GM15510 (cell line): Measurements from ENCODE around the gene FLT1.

Experiments
- POLR2A ChIP-seq: IDR thresholded peaks from 3 replicates; pipeline ENCODE4 v1.6.1; 2011; ENCODE audit warnings: borderline replicate concordance; ENCODE audit not compliant: insufficient read length; ENCODE audit errors: extremely low read depth

FLT1 gene

GRCh38 chr13:28533125-28533436 is 38.2 kb upstream of the FLT1 start:
- no peak for TF ChIP-seq POLR2A

- TF ChIP-seq POLR2A = no peak
Measured at GRCh38 chr13:28532388-28533124, 37.6 kb upstream of the FLT1 start.

GRCh38 chr13:28531845-28532387 is 37.0 kb upstream of the FLT1 start:
- no peak for TF ChIP-seq POLR2A

- no peak for TF ChIP-seq POLR2A
Measured at GRCh38 chr13:28531077-28531844, 36.3 kb upstream of the FLT1 start.

GRCh38 chr13:28530729-28531076 is 35.8 kb upstream of the FLT1 start:
- TF ChIP-seq POLR2A = no peak

- TF ChIP-seq POLR2A = no peak
Measured at GRCh38 chr13:28529836-28530235, 34.9 kb upstream of the FLT1 start.

- no peak for TF ChIP-seq POLR2A
Measured at GRCh38 chr13:28528848-28529247, 33.9 kb upstream of the FLT1 start.

GRCh38 chr13:28528388-28528787 is 33.5 kb upstream of the FLT1 start:
- no peak for TF ChIP-seq POLR2A

GRCh38 chr13:28527629-28528028 is 32.7 kb upstream of the FLT1 start:
- no peak for TF ChIP-seq POLR2A

- no peak for TF ChIP-seq POLR2A
Measured at GRCh38 chr13:28526876-28527275, 31.9 kb upstream of the FLT1 start.

- TF ChIP-seq POLR2A = no peak
Measured at GRCh38 chr13:28522871-28523270, 27.9 kb upstream of the FLT1 start.

- no peak for TF ChIP-seq POLR2A
Measured at GRCh38 chr13:28513745-28514144, 18.8 kb upstream of the FLT1 start.

GRCh38 chr13:28510542-28510941 is 15.6 kb upstream of the FLT1 start:
- no peak for TF ChIP-seq POLR2A

GRCh38 chr13:28510066-28510465 is 15.1 kb upstream of the FLT1 start:
- TF ChIP-seq POLR2A = no peak

- TF ChIP-seq POLR2A = no peak
Measured at GRCh38 chr13:28505543-28506135, 10.7 kb upstream of the FLT1 start.
